Measurements from ENCODE around the gene UGDH. TPM values are rescaled to one million over a fixed set of nuclear protein-coding genes. Genes with fewer than 3 reads are reported as not detected.

UGDH gene
- total and polyA plus RNA-seq, 7 donors: 33.4 to 140 (median 51.2) TPM

GRCh38 chr4:39452153-39452859 lies 74.9 kb downstream of the UGDH start:
- H3K4me1 ChIP-seq: peaks cover 0 to 27% (median 26%) of the 10 kb centered on the region in 4 donors
- no peak overlapping the region for H3K27ac ChIP-seq
- WGBS, 2 donors: 86 to 91% methylated on average over 6 of the region's 6 CpGs
- no peaks in the 10 kb centered on the region for H3K27me3 ChIP-seq
- H3K36me3 ChIP-seq: peaks cover 15 to 71% (median 54%) of the 10 kb centered on the region in 4 donors
- intact Hi-C loops (cut with DNase I): no loop called here
- no peaks in the 10 kb centered on the region for H3K9me3 ChIP-seq
- no peak for DNase-seq
- no peak overlapping the region for H3K4me3 ChIP-seq
- TF ChIP-seq POLR2A (IDR thresholded peaks at IDR 0.05): no peak
- TF ChIP-seq POLR2AphosphoS5 (IDR thresholded peaks at IDR 0.05): no peak
- TF ChIP-seq EP300 (IDR thresholded peaks at IDR 0.05): no peak
- TF ChIP-seq CTCF (IDR thresholded peaks at IDR 0.05): no peak

DNA sequence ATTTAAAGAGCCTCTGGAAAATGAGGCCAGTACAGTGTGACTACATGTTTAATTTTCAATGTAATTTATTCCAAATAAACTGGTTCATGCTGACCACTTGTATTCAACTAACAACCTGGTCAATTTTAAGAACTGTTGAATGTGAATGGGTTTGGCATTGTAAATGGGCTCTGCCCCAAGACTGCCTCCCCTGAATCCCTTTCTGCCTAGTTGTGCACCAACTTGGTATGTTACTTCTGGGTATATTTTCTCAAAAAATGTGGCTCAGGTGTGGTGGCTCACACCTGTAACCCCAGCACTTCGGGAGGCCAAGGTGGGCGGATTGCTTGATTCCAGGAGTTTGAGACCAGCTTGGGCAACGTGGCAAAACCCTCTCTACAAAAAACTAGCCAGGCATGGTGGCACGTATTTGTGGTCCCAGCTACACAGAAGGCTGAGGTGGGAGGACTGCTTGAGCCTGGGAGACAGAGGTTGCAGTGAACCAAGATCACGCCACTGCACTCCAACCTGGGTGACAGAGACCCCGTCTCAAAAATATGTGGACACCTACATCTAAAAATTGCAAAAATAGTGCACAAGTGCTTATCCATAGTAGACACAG lies 75.7 kb downstream of the UGDH start:
- H3K27ac ChIP-seq: peak overlapping the region in 1 of 4 donors; percentile 24
- 88 to 92% methylated on average over 6 of the region's 6 CpGs for WGBS, 2 donors

GRCh38 chr4:39450618-39451017 lies 76.6 kb downstream of the UGDH start:
- peaks cover 0 to 19% (median 15%) of the 10 kb centered on the region in 4 donors for H3K4me1 ChIP-seq
- WGBS, 2 donors: 31 to 32% methylated on average over 2 of the region's 2 CpGs
- H3K9me3 ChIP-seq: no peaks in the 10 kb centered on the region
- TF ChIP-seq POLR2A (IDR thresholded peaks at IDR 0.05): no peak
- TF ChIP-seq POLR2AphosphoS5 (IDR thresholded peaks at IDR 0.05): no peak
- TF ChIP-seq CTCF (IDR thresholded peaks at IDR 0.05): no peak
- TF ChIP-seq EP300 (IDR thresholded peaks at IDR 0.05): no peak
- H3K4me3 ChIP-seq: no peak overlapping the region
- no peaks in the 10 kb centered on the region for H3K27me3 ChIP-seq
- H3K27ac ChIP-seq: peak overlapping the region in 2 of 4 donors; percentile 12 to 24
- DNase-seq: no peak
- intact Hi-C loops (cut with DNase I): no loop called here
- H3K36me3 ChIP-seq: peaks cover 15 to 54% (median 38%) of the 10 kb centered on the region in 4 donors

More for the DNA sequence above, 75.7 kb downstream of the UGDH start:
- Histone ChIP-seq H3K36me3 (peaks cover 15 to 63% (median 46%) of the 10 kb centered on the region in 4 donors), H3K4me3 (no peak overlapping the region), H3K27me3 (no peaks in the 10 kb centered on the region), H3K4me1 (peaks cover 0 to 27% (median 24%) of the 10 kb centered on the region in 4 donors), H3K9me3 (no peaks in the 10 kb centered on the region)
- TF ChIP-seq POLR2AphosphoS5 (IDR thresholded peaks at IDR 0.05) (no peak), POLR2A (IDR thresholded peaks at IDR 0.05) (no peak), CTCF (IDR thresholded peaks at IDR 0.05) (no peak), EP300 (IDR thresholded peaks at IDR 0.05) (no peak)
- DNase-seq: no peak
- intact Hi-C loops (cut with DNase I): no loop called here

Other genes starting within 250 kb of the UGDH start
- 10 to 100 TPM; 30.2 to 46.6 (median 38.6) TPM for gene RFC1, start 161.1 kb downstream of the UGDH start, total RNA-seq
- gene RFC1, start 161.1 kb downstream of the UGDH start, polyA plus RNA-seq: 10 to 100 TPM; 10.2 to 17.1 (median 13.2) TPM
- 1 to 10 TPM in 1 of 4 donors, under 1 TPM in 1, not detected in 2; 0.16 to 1.4 TPM for gene KLB, start 120.5 kb downstream of the UGDH start, total RNA-seq
- 1 to 10 TPM in 2 of 3 donors, under 1 TPM in 1; 0.55 to 1.6 (median 1.2) TPM for gene KLB, start 120.5 kb downstream of the UGDH start, polyA plus RNA-seq
- gene RPL9, start 68.5 kb downstream of the UGDH start, total RNA-seq: over 10,000 TPM in 1 of 4 donors, 1,000 to 10,000 TPM in 3; 4,848 to 14,511 (median 7,301) TPM
- gene RPL9, start 68.5 kb downstream of the UGDH start, polyA plus RNA-seq: 1,000 to 10,000 TPM; 1,915 to 4,730 (median 2,671) TPM
- 10 to 100 TPM; 16.1 to 24.8 (median 18.8) TPM for gene LIAS, start 68.4 kb downstream of the UGDH start, total RNA-seq
- 10 to 100 TPM; 20.7 to 24.0 (median 23.4) TPM for gene LIAS, start 68.4 kb downstream of the UGDH start, polyA plus RNA-seq
- 10 to 100 TPM; 16.6 to 33.9 (median 27.8) TPM for gene SMIM14, start 111.4 kb upstream of the UGDH start, total RNA-seq
- gene SMIM14, start 111.4 kb upstream of the UGDH start, polyA plus RNA-seq: 100 to 1,000 TPM in 2 of 3 donors, 10 to 100 TPM in 1; 43.5 to 341 (median 174) TPM
- gene UBE2K, start 170.7 kb upstream of the UGDH start, total RNA-seq: 10 to 100 TPM; 25.2 to 37.8 (median 31.4) TPM
- 10 to 100 TPM; 37.3 to 56.4 (median 43.2) TPM for gene UBE2K, start 170.7 kb upstream of the UGDH start, polyA plus RNA-seq